ENCODE measurements around the gene PACS2. TPM values are rescaled to one million over a fixed set of nuclear protein-coding genes. Genes with fewer than 3 reads are reported as not detected.

PACS2 gene
- total and polyA plus RNA-seq, 2 of the 8 experiments (the other 6 are each of a cell fraction or from before 2014, with no cell fraction given), result 38.0 to 62.8 TPM

DNA sequence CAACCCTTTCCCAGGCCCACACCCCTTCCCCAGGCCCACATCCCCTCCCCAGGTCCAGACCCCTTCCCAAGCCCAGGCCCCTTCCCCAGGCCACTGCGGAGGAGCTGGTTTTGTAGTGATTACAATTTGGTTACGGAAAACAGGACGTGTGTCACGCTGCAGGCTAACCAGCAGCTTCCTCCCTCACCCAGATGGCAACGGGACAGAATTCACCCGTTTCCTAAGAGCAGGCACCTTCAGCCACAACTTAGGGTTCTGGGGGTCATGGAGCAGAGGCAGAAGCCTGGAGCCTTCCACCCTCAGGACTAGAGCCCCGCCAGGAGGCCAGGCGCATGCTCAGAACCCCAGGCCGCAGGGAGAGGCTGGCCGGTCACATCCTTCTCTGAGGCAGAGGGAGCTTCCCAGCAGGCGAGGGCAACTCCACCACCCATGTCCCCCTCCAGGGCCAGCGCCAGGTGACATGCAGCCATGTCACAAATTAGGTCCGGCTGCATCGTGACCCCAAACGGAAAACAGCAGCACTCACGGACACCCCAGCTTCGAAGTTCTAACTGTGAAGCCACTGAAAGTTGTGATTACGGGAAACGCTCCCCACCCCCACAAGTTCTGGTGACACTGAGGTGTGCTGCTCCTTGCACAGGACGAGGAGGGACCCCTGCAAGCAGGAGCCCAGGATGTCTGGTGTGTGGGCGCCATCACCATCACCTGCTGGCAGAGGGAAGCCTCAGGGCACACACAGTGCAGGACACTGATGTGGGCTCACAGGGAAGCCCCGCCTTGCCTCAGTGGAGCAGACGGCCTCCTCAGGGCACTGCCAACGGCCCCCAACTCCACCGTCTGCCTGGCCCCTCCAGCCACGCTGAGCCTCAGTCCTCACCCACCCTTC lies 21.5 kb upstream of the PACS2 start:
- Histone ChIP-seq H3K27ac (ENCODE audit: low read depth, low read length) (no peak overlapping the region), H2BK5ac (ENCODE audit: low read depth, low read length) (peak overlapping the region; percentile 24; the same call in 1 of the 2 replicates), H3K18ac (ENCODE audit: extremely low read depth, low read length) (no peak overlapping the region), H3K56ac (replicated peaks; ENCODE audit: insufficient read length, low read depth, low read length) (no peak overlapping the region), H4K5ac (ENCODE audit: insufficient read length, low read depth, low read length) (no peak overlapping the region), H2BK120ac (replicated peaks; ENCODE audit: low read depth, low read length) (no peak overlapping the region), H2BK12ac (ENCODE audit: low read depth, low read length) (no peak overlapping the region), H2AFZ (ENCODE audit: low read length) (no peak overlapping the region), H3K79me1 (ENCODE audit: low read depth, low read length) (peaks cover 8% of the 10 kb centered on the region), H3K36me3 (ENCODE audit: control insufficient read depth in 2 of 4, insufficient read depth in 4 of 4, low read length in 3 of 4) (no peaks in the 10 kb centered on the region), H3K9me3 (ENCODE audit: insufficient read depth in 2 of 2, low read depth in 1 of 2, low read length in 1 of 2) (no peaks in the 10 kb centered on the region), H3K23me2 (ENCODE audit: low read depth, low read length) (no peaks in the 10 kb centered on the region), H3K4me2 (ENCODE audit: insufficient read depth in 1 of 2, low read depth in 2 of 2, low read length in 2 of 2) (no peak overlapping the region), H3K4me1 (replicated peaks in 1 of 4; ENCODE audit: control insufficient read depth in 3 of 4, insufficient read depth in 4 of 4, low read length in 3 of 4) (no peaks in the 10 kb centered on the region), H4K91ac (replicated peaks; ENCODE audit: insufficient read length, low read length) (no peak overlapping the region), H2AK5ac (ENCODE audit: low read depth, low read length) (no peak overlapping the region), H3K23ac (ENCODE audit: insufficient read length) (no peak overlapping the region), H3K79me2 (ENCODE audit: control insufficient read depth in 1 of 2, insufficient read depth in 2 of 2, low read length in 2 of 2) (peaks cover 0 to 25% of the 10 kb centered on the region in 2 experiments; a peak in 2 of 4 replicates), H3K4ac (replicated peaks; ENCODE audit: insufficient read length, low read depth, low read length) (no peak overlapping the region), H3K4me3 (ENCODE audit: extremely low read depth in 1 of 4, insufficient read depth in 2 of 4, low read depth in 3 of 4, low read length in 4 of 4) (no peak overlapping the region), H4K8ac (ENCODE audit: extremely low read depth, insufficient read depth, low read length) (peak overlapping the region; percentile 3; the same call in 1 of the 2 replicates), H2BK15ac (ENCODE audit: low read length) (peak overlapping the region; percentile 61; the same call in 1 of the 2 replicates), H2BK20ac (ENCODE audit: low read length) (no peak overlapping the region), H3K9ac (replicated peaks in 1 of 4; ENCODE audit: extremely low read depth in 1 of 4, low read depth in 3 of 4, low read length in 3 of 4) (no peak overlapping the region), H3K27me3 (replicated peaks in 1 of 4; ENCODE audit: control insufficient read depth in 3 of 4, extremely low read depth in 1 of 4, insufficient read depth in 3 of 4, low read length in 3 of 4) (no peaks in the 10 kb centered on the region), H3K14ac (ENCODE audit: insufficient read length) (no peak overlapping the region), H4K20me1 (replicated peaks in 1 of 2; ENCODE audit: control insufficient read depth in 1 of 2, insufficient read depth in 2 of 2, low read length in 2 of 2) (peaks cover 4 to 18% of the 10 kb centered on the region in 2 experiments)
- FAIRE-seq (no peak), DNase-seq (ENCODE audit: low read depth in 1 of 2, low spot score in 2 of 2) (no peak)
- 92% methylated on average over 26 of the region's 26 CpGs; no CpG with 5 or more reads in 1 of the 2 experiments for WGBS, 2 experiments (ENCODE audit: extremely low coverage in 1 of 2, insufficient coverage in 1 of 2, insufficient read length in 1 of 2, insufficient replicate concordance in 2 of 2, low coverage in 1 of 2, low lambda C conversion rate in 2 of 2, missing lambda C conversion rate in 1 of 2)
- ChIA-PET POLR2A (ENCODE audit: partially characterized antibody) (interaction anchor here (1.1 kb wide), 1 partner anchor 21 kb away, joined by 3 read pairs; the partner anchor contains the start of gene PACS2), CTCF (ENCODE audit: partially characterized antibody) (interaction anchor here (1.1 to 3.9 kb wide), 6 partner anchors 11 to 92 kb away, joined by 3 to 12 read pairs (median 4); no protein-coding TSS in a partner anchor)
- TF ChIP-seq SRF (IDR thresholded peaks at IDR 0.05; ENCODE audit: low read depth, low read length) (no peak), EP300 (IDR thresholded peaks at IDR 0.05; ENCODE audit: borderline replicate concordance in 1 of 2, low read depth in 2 of 2, low read length in 2 of 2) (no peak), EGR1 (IDR thresholded peaks at IDR 0.05; ENCODE audit: borderline replicate concordance, low read depth, low read length) (no peak), CTCF (IDR thresholded peaks at IDR 0.05; ENCODE audit: control extremely low read depth in 1 of 3, insufficient read depth in 1 of 3, low read depth in 1 of 3, low read length in 3 of 3) (no peak), RXRA (IDR thresholded peaks at IDR 0.05; ENCODE audit: insufficient read depth, low read depth, low read length) (no peak), RFX5 (IDR thresholded peaks at IDR 0.05; ENCODE audit: borderline replicate concordance, low read depth, low read length) (no peak), PHF8 (conservative IDR thresholded peaks at IDR 0.05; ENCODE audit: low read depth, low read length) (no peak), KDM5A (IDR thresholded peaks at IDR 0.05; ENCODE audit: low read length) (no peak)

Measured in H1 (cell line).